PC-9 (cell line): ENCODE data around the gene WRAP53.

Experiments used
- EZH2 ChIP-seq: fragments of 200-600 bp; sonication (generic); IDR thresholded peaks from 2 replicates; pipeline ENCODE4 v1.8.0; 2017; ENCODE audit warnings: antibody characterized with exemption, low read depth
- TF ChIP-seq, protein P1 (sequence below): fragments of 200-600 bp; sonication (generic); conservative IDR thresholded peaks from 2 replicates; pipeline ENCODE4 v1.6.1; 2017; ENCODE audit warnings: mixed run types, antibody characterized with exemption, mild to moderate bottlenecking, moderate library complexity

DNA sequence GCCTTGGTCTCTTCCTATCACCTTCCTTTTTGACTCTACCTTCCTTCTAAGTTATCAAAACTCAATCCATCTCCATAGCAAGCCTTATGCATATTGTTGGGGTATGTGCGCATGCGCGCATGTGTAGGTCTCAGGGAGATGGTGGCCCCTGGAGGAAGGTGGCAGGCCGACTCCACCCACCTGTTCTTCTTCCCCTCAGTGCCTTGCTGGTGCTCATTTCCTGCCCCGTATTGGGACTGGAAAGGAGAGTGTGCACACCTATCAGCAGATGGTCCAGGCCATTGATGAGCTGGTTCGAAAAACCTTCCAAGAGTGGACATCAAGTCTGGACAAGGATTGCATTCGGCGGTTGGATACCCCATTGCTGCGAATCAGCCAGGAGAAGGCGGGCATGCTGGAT lies 54.5 kb downstream of the WRAP53 start:
- TF ChIP-seq, protein P1, sequence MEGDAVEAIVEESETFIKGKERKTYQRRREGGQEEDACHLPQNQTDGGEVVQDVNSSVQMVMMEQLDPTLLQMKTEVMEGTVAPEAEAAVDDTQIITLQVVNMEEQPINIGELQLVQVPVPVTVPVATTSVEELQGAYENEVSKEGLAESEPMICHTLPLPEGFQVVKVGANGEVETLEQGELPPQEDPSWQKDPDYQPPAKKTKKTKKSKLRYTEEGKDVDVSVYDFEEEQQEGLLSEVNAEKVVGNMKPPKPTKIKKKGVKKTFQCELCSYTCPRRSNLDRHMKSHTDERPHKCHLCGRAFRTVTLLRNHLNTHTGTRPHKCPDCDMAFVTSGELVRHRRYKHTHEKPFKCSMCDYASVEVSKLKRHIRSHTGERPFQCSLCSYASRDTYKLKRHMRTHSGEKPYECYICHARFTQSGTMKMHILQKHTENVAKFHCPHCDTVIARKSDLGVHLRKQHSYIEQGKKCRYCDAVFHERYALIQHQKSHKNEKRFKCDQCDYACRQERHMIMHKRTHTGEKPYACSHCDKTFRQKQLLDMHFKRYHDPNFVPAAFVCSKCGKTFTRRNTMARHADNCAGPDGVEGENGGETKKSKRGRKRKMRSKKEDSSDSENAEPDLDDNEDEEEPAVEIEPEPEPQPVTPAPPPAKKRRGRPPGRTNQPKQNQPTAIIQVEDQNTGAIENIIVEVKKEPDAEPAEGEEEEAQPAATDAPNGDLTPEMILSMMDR, result no peak
- TF ChIP-seq EZH2, result no peak
